ENCODE data around the gene SORCS2. TPM values are rescaled to one million over a fixed set of nuclear protein-coding genes. Genes with fewer than 3 reads are reported as not detected.

SORCS2 gene
- total and polyA plus RNA-seq, 2 of the 4 experiments (the other 2 are of a cell fraction), result 0.36 to 0.62 TPM

GRCh38 chr4:7286170-7286569 lies 93.8 kb downstream of the SORCS2 start:
- Histone ChIP-seq H3K4me2 (ENCODE audit: low read depth, low read length) (no peak overlapping the region), H3K4me1 (ENCODE audit: control insufficient read depth, insufficient read depth, low read length) (no peaks in the 10 kb centered on the region), H3K9me3 (ENCODE audit: control insufficient read depth, insufficient read depth, low read length) (no peaks in the 10 kb centered on the region), H2BK5ac (ENCODE audit: low read depth, low read length, poor library complexity, severe bottlenecking) (no peak overlapping the region), H3K27me3 (ENCODE audit: control insufficient read depth, insufficient read depth, low read length) (peaks cover 73% of the 10 kb centered on the region), H3K18ac (ENCODE audit: low read depth, low read length) (no peak overlapping the region), H4K20me1 (ENCODE audit: insufficient read depth, low read length) (no peaks in the 10 kb centered on the region), H2BK120ac (ENCODE audit: low read depth, low read length) (no peak overlapping the region), H2BK20ac (ENCODE audit: low read depth, low read length) (no peak overlapping the region), H2AK5ac (ENCODE audit: low read depth, low read length) (no peak overlapping the region), H3K4me3 (ENCODE audit: insufficient read depth, low read depth, low read length) (no peak overlapping the region), H4K8ac (ENCODE audit: low read depth in 2 of 2, low read length in 2 of 2) (no peak overlapping the region), H2AK9ac (replicated peaks; ENCODE audit: low read depth, low read length, poor library complexity) (no peak overlapping the region), H3K36me3 (ENCODE audit: control insufficient read depth, insufficient read depth, low read length) (no peaks in the 10 kb centered on the region), H2AFZ (replicated peaks; ENCODE audit: low read length, poor library complexity) (no peak overlapping the region), H4K91ac (ENCODE audit: insufficient read depth, low read depth, low read length) (no peak overlapping the region), H3K23ac (ENCODE audit: low read depth, low read length) (no peak overlapping the region), H4K5ac (ENCODE audit: low read depth, low read length) (no peak overlapping the region), H3K4ac (ENCODE audit: low read depth, low read length) (no peak overlapping the region), H3K9ac (ENCODE audit: low read depth, low read length) (no peak overlapping the region), H3K14ac (replicated peaks; ENCODE audit: low read depth, low read length) (no peak overlapping the region), H3K56ac (ENCODE audit: extremely low read depth, insufficient read depth, low read length) (no peak overlapping the region), H3K79me1 (ENCODE audit: low read depth in 1 of 2, low read length in 2 of 2) (no peaks in the 10 kb centered on the region), H3K27ac (ENCODE audit: insufficient read depth, low read length) (no peak overlapping the region), H2BK15ac (ENCODE audit: low read depth, low read length) (no peak overlapping the region), H3K9me1 (ENCODE audit: insufficient read depth, low read length) (no peaks in the 10 kb centered on the region)
- ATAC-seq (ENCODE audit: low read depth), result no peak
- in situ Hi-C loops (cut with MboI; ENCODE audit: low sequenced_read_pairs) (loop anchor here (5.0 kb wide), 1 partner anchor 89 kb away; no protein-coding TSS in a partner anchor), dilution Hi-C loops (cut with HindIII; ENCODE audit: low sequenced_read_pairs, unreplicated experiment) (no loop called here), intact Hi-C loops (cut with micrococcal nuclease) (no loop called here)
- TF ChIP-seq MAZ (IDR thresholded peaks at IDR 0.05; ENCODE audit: borderline replicate concordance, low read depth, low read length) (no peak), CEBPB (IDR thresholded peaks at IDR 0.05; ENCODE audit: low read depth, low read length) (no peak), SMC3 (IDR thresholded peaks at IDR 0.05; ENCODE audit: low read depth, low read length) (no peak)
- no TSS peak for BruUV-seq (replicated peaks)
- CTCF ChIA-PET, result no interaction called here
- POLR2A ChIA-PET (ENCODE audit: unreplicated experiment), result no interaction called here
- no peak for DNase-seq
- 47% methylated on average over 4 of the region's 14 CpGs; no CpG with 5 or more reads in 1 of the 2 experiments for WGBS, 2 experiments (ENCODE audit: extremely low coverage in 2 of 2, insufficient read length in 1 of 2)
